Sigmoid colon (tissue), 4 donors: ENCODE data around the gene TMEM258.

Experiments
- EP300 ChIP-seq, 4 donors: sonication (generic); formaldehyde crosslinking; IDR thresholded peaks; one replicate each; pipeline ENCODE4 v1.6.1; 2017; ENCODE audit warnings: antibody characterized with exemption in 4 of 4
- POLR2AphosphoS5 ChIP-seq, 4 donors: sonication (generic); formaldehyde crosslinking; IDR thresholded peaks; one replicate each; pipeline ENCODE4 v1.6.1; 2017; ENCODE audit warnings: antibody characterized with exemption in 4 of 4
- TF ChIP-seq, protein P1 (sequence below), 4 experiments: fragments of 450-650 bp in 3 of 4; fragments of 200-600 bp in 1 of 4; IDR thresholded peaks; one replicate each; pipeline ENCODE4 v1.5.1; 2016 to 2019; ENCODE audit warnings: antibody characterized with exemption in 4 of 4, mild to moderate bottlenecking in 3 of 4, moderate library complexity in 2 of 4

DNA sequence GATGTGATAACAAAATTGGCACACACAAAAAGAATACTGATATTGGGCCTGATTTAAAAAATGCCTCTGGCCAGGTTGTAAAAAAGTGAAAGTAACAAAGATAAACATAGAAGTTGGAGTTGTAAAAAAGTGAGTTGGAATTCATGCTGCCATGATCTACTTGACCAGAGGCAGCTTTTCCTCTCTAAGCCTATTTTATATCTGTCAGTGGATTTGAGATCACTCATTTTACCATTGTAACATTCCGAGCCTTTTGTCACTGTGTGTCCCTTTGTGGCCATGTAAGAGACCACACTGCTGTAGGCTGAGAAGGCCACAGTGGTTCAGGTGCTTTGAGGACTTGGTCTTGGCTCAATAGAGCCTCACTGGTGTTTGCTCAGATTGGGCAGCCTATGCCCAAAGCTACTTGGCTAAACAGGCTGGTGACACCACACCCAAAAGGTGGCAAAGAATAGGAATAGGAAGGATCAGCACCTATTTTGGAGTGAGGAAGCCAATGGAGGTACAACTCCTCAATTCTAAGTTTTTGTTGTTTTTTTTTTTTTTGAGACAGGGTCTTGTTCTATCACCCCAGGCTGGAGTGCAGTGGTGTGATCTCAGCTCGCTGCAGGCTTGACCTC lies 7.4 kb upstream of the TMEM258 start:
- TF ChIP-seq, protein P1, sequence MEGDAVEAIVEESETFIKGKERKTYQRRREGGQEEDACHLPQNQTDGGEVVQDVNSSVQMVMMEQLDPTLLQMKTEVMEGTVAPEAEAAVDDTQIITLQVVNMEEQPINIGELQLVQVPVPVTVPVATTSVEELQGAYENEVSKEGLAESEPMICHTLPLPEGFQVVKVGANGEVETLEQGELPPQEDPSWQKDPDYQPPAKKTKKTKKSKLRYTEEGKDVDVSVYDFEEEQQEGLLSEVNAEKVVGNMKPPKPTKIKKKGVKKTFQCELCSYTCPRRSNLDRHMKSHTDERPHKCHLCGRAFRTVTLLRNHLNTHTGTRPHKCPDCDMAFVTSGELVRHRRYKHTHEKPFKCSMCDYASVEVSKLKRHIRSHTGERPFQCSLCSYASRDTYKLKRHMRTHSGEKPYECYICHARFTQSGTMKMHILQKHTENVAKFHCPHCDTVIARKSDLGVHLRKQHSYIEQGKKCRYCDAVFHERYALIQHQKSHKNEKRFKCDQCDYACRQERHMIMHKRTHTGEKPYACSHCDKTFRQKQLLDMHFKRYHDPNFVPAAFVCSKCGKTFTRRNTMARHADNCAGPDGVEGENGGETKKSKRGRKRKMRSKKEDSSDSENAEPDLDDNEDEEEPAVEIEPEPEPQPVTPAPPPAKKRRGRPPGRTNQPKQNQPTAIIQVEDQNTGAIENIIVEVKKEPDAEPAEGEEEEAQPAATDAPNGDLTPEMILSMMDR (IDR thresholded peaks at IDR 0.05) = no peak
- TF ChIP-seq POLR2AphosphoS5 (IDR thresholded peaks at IDR 0.05) (no peak), EP300 (IDR thresholded peaks at IDR 0.05) (no peak)
